Panc1 (cell line): ENCODE data around the gene PHF13. TPM values are rescaled to one million over a fixed set of nuclear protein-coding genes. Genes with fewer than 3 reads are reported as not detected.

Experiments
- ATAC-seq: fragments of 200-7000 bp; cut with Tn5 transposase; 2 replicates; pipeline ENCODE4 v1.9.1; 2020; ENCODE audit warnings: mild to moderate bottlenecking, moderate library complexity
- BruUV-seq: library from RNA; stranded (reverse); fragments of 400-500 nt; replicated peaks from 2 replicates; lab custom pipeline; 2021; lab: Mats Ljungman, UMichigan
- CTCF ChIA-PET: fragments of 300-600 bp; sonication (Branson Sonifier 250); formaldehyde crosslinking; loops from one replicate; lab custom pipeline; 2022; ENCODE audit warnings: antibody characterized with exemption; lab: Charles Lee
- POLR2A ChIA-PET: fragments of 300-600 bp; sonication (Branson Sonifier 250); formaldehyde crosslinking; loops from one replicate; lab custom pipeline; 2022; ENCODE audit warnings: antibody characterized with exemption; lab: Charles Lee
- DNase-seq: peaks from one replicate; pipeline ENCODE4 v3.0.0-alpha.2; 2010; ENCODE audit warnings: low read depth, low spot score
- H3K27ac ChIP-seq: 2 replicates; pipeline ENCODE4 v1.5.1; 2011; ENCODE audit warnings: mild to moderate bottlenecking, low read length, inconsistent platforms
- H3K27me3 ChIP-seq: fragments of 200-500 bp; sonication (Bioruptor generic); 2 replicates; pipeline ENCODE4 v1.6.0; 2014; ENCODE audit warnings: low read length, inconsistent platforms; ENCODE audit not compliant: control insufficient read depth, insufficient read depth
- H3K36me3 ChIP-seq: fragments of 200-500 bp; sonication (Bioruptor generic); 2 replicates; pipeline ENCODE4 v1.5.1; 2014; ENCODE audit warnings: inconsistent platforms, mild to moderate bottlenecking, low read length, moderate library complexity; ENCODE audit not compliant: control insufficient read depth, insufficient read depth
- H3K4me1 ChIP-seq: 2 replicates; pipeline ENCODE4 v1.5.1; 2011; ENCODE audit warnings: inconsistent platforms, mild to moderate bottlenecking, low read length, moderate library complexity; ENCODE audit not compliant: control insufficient read depth, insufficient read depth
- H3K4me3 ChIP-seq, 2 experiments: 2 replicates each; pipeline ENCODE4 v1.5.1; 2011 to 2012; ENCODE audit warnings: low read depth in 2 of 2, low read length in 2 of 2, mild to moderate bottlenecking in 2 of 2, inconsistent platforms in 1 of 2, moderate library complexity in 1 of 2
- H3K9me3 ChIP-seq: fragments of 200-500 bp; sonication (Bioruptor generic); 2 replicates; pipeline ENCODE4 v1.5.1; 2014; ENCODE audit warnings: low read depth, mild to moderate bottlenecking, inconsistent platforms, low read length, moderate library complexity; ENCODE audit not compliant: control insufficient read depth, insufficient read depth
- CTCF ChIP-seq: fragments of 450-650 bp; IDR thresholded peaks from 2 replicates; pipeline ENCODE4 v1.5.1; 2017; ENCODE audit warnings: mild to moderate bottlenecking
- POLR2AphosphoS5 ChIP-seq: IDR thresholded peaks from 2 replicates; pipeline ENCODE4 v1.6.1; 2012; ENCODE audit warnings: mild to moderate bottlenecking, low read depth, low read length, moderate library complexity
- REST ChIP-seq, 2 experiments: IDR thresholded peaks; 2 replicates each; pipeline ENCODE4 v1.6.1; 2011 to 2012; ENCODE audit warnings: low read depth in 2 of 2, control low read depth in 1 of 2, low read length in 1 of 2, mild to moderate bottlenecking in 1 of 2, moderate library complexity in 1 of 2; ENCODE audit not compliant: insufficient read depth in 1 of 2
- SIN3A ChIP-seq: IDR thresholded peaks from 2 replicates; pipeline ENCODE4 v1.6.1; 2012; ENCODE audit warnings: low read depth, mild to moderate bottlenecking, low read length, moderate library complexity, borderline replicate concordance; ENCODE audit not compliant: insufficient read depth
- TCF7L2 ChIP-seq: IDR thresholded peaks from 2 replicates; pipeline ENCODE4 v1.6.1; 2011; ENCODE audit warnings: mild to moderate bottlenecking, low read depth, low read length, inconsistent platforms
- in situ Hi-C: cut with HindIII; loops from 2 replicates; pipeline ENCODE4 v1.10.0; 2016; ENCODE audit warnings: low sequenced_read_pairs, low pct_unique_long_range_greater_than_20kb
- intact Hi-C: fragments of 100-400 bp; cut with micrococcal nuclease; formaldehyde crosslinking; loops from one replicate; pipeline ENCODE4 v1.10.0; 2022; ENCODE audit not compliant: unreplicated experiment
- total RNA-seq: library from RNA; stranded (reverse); gene quantifications from one replicate; pipeline ENCODE4 v1.2.1, GENCODE V29; 2021; ENCODE audit not compliant: unreplicated experiment

Gene PHF13
- total RNA-seq, 1 experiment from 2014 or later, result 41.8 TPM

- TF ChIP-seq REST (IDR thresholded peaks at IDR 0.05; ENCODE audit: insufficient read depth in 1 of 2, low read depth in 2 of 2, low read length in 1 of 2), result no peak
- TF ChIP-seq POLR2AphosphoS5, result no peak
- no peak for TF ChIP-seq TCF7L2
- H3K9me3 ChIP-seq, result no peaks in the 10 kb centered on the region
- peaks cover 4% of the 10 kb centered on the region for H3K4me1 ChIP-seq
- in situ Hi-C loops, result no loop called here
- POLR2A ChIA-PET, result interaction anchor here (0.6 kb wide), 1 partner anchor 13 kb away, joined by 3 read pairs; the partner anchor contains the start of gene ZBTB48
- CTCF ChIA-PET, result no interaction called here
- ATAC-seq (no peak), DNase-seq (no peak)
- no peak overlapping the region for H3K27ac ChIP-seq
- intact Hi-C loops, result no loop called here
- BruUV-seq, result no TSS peak
- peaks cover 2% of the 10 kb centered on the region; the same call in 1 of the 2 replicates for H3K36me3 ChIP-seq
- H3K4me3 ChIP-seq, result no peak overlapping the region
- no peaks in the 10 kb centered on the region for H3K27me3 ChIP-seq
These were observed 21.1 kb upstream of the PHF13 start for GRCh38 chr1:6592441-6592840.

- Histone ChIP-seq H3K36me3 (peaks cover 2% of the 10 kb centered on the region; the same call in 1 of the 2 replicates), H3K4me3 (no peak overlapping the region), H3K4me1 (peaks cover 8% of the 10 kb centered on the region), H3K27ac (no peak overlapping the region), H3K27me3 (no peaks in the 10 kb centered on the region), H3K9me3 (no peaks in the 10 kb centered on the region)
- ChIA-PET CTCF (no interaction called here), POLR2A (interaction anchor here (0.6 kb wide), 1 partner anchor 27 kb away, joined by 9 read pairs; no protein-coding TSS in a partner anchor)
- BruUV-seq, result no TSS peak
- no peak for TF ChIP-seq TCF7L2
- TF ChIP-seq CTCF, result no peak
- TF ChIP-seq REST (IDR thresholded peaks at IDR 0.05; ENCODE audit: insufficient read depth in 1 of 2, low read depth in 2 of 2, low read length in 1 of 2), result no peak
- TF ChIP-seq POLR2AphosphoS5, result no peak
- no peak for TF ChIP-seq SIN3A
- ATAC-seq, result no peak
- intact Hi-C loops (no loop called here), in situ Hi-C loops (no loop called here)
- no peak for DNase-seq
These were observed 20.5 kb upstream of the PHF13 start for GRCh38 chr1:6592865-6593593.
